HG03064 (cell line): ENCODE data around the gene DPRX.
"Not testable (repeated sequence)": the region's sequence is repeated elsewhere in the genome, so short reads cannot be mapped to it uniquely, and the experiment has no call there.

Experiments used
- ATAC-seq: cut with Tn5 transposase; IDR thresholded peaks from one replicate; pipeline ENCODE4 v1.9.1; 2021; ENCODE audit warnings: low read depth; ENCODE audit not compliant: unreplicated experiment

The DPRX gene

DNA sequence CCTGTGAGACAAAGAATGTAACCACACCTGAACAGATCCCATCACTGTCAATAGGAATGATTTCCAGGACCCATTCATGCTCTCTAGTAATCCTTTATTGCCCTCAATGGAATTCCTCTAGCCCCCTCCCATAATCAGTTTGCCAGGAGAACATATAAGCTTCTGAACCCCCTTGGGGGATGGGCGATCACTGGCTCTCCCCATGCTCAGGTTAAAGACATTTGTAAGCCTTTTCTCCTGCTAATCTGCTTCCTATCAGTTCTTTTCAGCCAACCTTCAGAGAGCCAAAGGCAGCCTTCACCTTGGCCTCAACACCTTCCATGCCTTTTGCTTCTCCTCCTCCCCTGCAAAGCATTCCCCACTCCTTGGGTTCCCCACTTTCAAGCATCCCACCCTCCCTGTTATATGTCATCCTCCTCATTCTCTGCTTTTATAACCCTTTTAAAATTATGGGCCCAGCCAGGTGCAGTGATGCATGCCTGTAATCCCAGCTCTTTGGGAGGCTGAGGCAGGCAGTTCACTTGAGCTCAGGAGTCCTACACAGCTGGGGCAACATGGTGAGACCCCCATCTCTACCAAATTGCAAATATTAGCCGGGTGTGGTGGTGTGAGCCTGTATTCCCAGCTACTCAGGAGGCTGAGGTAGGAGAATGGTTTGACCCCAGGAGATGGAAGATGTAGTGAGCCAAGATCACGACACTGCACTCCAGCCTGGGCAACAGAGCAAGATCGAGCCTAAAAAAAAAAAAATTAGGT, 12.4 kb downstream of the DPRX start:
- no peak for ATAC-seq

DNA sequence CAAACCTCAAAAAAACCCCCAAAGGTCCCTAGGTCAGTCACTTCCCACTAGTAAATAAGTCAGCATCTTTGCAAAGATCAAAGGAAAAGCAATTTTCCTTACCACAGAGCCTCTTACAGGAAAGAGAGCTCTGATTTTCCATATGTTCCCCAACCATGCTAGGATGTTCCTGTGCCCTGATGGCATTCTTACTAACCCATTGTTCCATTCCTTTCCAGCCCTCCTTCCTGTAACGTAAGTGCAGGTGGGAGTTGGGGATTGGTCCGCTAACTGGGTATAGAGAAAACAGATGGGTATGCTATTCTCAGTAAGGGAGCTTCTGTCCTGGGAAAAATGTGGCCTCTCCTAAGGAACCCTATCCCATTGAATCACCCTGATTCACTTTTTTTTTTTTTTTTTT, 14.3 kb downstream of the DPRX start:
- ATAC-seq: no peak

DNA sequence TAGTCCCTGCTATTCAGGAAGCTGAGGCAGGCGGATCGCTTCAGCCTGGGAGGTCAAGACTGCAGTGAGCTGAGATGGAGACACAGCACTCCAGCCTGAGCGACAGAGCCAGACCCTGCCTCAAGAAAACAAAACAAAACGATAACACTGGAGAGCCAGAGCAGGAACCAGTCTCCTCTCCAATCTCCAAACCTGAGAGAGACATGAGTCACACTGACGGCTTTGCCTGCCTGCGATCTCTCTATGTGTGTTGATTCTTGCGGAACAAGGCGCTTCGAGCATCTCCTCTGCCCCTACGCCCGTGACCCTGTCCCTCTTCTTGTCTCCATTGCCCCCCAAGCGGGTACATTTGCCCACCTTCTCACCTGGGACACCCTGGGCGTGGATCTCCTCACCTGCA, 15.6 kb downstream of the DPRX start:
- ATAC-seq: no peak

DNA sequence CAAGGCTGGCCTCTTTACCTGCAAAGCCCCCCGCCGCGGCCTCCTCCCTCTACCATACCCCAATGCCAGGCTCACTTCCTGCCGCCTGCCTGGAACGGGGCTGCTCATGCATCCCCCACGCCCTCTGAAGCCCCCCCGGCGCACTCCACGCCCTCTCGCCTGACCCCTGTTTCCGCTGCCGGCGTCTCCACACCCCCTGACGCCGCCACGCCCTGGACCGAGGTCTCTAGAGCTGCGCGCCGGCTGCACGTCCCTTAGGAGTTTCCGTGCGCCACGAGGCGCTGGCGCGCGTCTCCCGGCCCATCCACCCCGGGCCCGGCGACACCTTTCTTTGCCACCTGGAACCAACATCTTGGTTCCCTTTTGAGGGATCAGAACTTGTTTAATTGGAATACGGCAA, 16.0 kb downstream of the DPRX start:
- no peak for ATAC-seq

DNA sequence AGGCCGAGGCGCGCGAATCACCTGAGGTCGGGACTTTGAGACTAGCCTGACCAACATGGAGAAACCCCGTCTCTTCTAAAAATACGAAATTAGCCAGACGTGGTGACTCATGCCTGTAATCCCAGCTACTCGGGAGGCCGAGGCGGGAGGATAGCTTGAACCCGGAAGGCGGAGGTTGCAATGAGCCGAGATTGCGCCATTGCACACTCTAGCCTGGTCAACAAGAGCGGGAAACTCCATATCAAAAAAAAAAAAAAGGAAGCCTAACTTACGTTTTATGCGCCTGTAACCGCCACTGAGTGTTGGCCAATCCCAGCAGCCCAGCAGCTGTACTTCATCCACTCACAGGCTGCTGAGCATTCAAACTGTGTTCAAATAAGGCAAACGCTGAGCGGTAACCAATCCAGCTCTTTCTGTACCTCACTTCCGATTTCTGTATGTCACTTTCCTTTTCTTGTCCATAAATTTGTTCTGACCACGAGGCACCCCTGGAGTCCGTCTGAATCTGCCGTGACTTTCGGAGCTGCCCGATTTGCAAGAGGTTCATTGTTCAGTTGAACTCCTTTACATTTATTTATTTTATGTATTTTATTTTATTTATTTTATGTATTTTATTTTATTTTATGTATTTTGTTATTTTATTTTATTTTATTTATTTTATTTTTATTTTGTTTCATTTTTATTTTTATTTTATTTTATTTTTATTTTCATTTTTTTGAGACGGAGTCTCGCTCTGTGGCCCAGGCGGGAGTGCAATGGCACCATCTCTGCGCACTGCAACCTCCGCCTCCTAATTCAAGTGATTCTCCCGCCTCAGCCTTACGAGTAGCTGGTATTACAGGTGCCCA, 18.2 kb downstream of the DPRX start:
- no peak for ATAC-seq

DNA sequence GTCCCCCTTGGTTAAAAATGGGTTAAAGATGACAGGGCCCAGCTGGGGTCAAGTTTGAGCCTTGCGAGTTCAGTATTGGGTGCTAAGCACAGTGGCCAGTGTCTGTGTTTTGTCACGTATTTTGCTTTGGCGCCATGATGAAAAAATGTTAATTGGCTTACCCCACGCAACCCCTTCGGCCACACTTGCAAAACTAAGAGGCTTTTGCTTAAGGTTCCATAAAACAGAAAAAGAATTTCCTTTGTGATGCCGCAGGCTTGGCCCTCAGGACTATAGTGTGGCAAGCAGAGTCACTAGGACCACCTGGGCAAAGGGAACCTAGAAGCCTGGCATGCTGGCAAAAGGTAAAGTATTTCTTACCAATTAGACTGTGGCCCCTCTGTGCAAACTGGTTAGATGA, 20.7 kb downstream of the DPRX start:
- no peak for ATAC-seq

DNA sequence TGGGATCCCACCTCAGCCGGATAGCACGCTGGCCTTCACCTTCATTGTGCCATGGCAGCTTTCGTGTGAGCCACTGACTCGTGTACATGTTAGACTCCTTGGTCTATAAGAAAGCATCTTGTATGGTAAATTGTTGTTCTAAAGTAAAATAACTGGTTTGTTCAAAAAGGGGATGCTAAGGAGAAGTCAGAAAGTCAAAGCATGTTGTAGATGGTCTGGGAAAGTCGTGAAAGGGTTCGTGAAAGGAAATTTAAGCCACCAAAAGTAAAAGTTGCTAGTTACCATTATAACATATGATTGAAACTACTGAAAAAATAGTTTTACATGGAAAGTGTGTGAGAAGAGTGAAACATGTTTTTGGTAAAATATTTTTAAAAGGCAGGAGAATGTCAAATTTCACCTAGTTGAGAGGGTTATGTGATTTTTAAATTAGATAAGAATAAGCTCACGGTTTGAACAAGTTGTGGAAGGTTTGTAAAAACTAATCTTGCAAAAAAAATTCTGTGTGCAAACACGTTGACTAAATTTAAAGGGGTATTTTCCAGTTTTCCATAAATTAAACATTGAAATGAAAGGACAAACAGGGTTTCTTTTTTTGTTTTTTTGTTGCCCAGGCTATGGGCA, 23.4 kb downstream of the DPRX start:
- ATAC-seq: no peak

DNA sequence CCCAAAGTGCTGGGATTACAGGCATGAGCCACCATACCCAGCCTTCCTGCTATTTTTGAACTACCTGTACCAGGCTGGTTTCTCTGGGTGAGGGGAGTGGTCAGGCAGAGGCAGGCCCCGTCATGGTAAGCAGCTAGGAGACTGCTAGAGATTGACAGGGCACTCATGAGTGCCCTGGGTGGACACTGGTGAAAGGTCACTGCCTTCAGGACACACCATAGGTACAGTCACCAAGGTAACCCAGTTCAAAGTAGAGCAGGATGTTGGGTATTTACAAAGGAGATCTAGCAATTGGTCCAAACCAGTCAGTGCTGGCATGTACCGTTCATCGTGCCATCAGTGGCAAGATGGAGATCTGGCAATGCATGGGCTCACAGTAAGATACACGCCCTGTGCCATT, 25.5 kb downstream of the DPRX start:
- no peak for ATAC-seq

DNA sequence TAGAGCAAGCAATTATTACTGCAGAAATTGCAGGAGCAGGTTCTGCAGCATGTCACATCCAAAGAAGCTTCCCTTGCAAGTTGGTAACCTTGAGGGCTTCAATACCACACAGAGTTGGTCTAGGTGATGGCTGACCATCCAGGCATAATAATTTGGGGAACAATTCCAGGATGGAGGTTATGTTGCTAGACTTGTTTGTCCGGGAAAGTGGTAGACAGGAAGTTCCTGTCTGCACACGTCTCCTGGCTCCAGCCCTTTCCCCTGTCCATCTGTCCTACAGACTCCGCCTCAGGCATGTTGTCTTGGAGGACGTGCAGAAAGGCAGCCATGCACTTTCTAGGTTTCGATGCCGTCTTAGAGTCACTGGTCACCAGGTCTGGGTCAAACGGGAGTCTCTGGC, 26.0 kb downstream of the DPRX start:
- no peak for ATAC-seq

DNA sequence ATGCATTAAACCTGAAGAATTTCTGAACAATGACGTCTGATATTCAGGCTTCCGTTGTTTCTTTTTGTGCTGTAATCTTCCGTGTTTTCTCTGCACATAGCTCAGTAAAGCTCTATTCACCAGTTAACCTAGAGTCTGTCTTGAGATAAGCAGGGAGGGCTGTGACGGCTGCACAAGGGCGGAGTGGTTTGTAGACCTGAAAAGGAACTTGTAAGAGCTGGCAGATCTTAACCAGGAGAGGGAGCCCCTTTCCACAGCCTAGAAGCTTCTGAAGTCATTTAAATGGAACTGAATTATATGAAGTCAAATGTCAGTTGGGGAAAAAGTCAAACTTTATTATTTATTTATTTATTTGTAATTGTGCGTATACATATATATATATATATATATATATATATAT, 27.5 kb downstream of the DPRX start:
- ATAC-seq: no peak

DNA sequence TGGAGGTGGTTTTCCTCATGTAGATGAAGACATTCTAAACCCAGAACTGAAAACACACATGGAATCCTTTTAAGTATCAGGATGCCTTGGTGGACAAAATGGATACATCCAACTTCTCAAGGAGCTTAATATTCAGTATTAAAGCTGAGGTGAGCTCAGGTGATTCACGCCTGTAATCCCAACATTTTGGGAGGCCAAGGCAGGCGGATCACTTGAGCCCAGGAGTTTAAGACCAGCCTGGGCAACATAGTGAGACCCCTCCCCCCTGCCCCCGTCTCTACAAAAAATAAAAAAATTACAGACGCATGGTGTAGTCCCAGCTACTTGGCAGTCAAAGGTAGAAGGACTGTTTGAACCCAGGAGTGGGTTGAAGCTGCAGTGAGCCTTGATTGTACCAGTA, 28.8 kb downstream of the DPRX start:
- no peak for ATAC-seq

DNA sequence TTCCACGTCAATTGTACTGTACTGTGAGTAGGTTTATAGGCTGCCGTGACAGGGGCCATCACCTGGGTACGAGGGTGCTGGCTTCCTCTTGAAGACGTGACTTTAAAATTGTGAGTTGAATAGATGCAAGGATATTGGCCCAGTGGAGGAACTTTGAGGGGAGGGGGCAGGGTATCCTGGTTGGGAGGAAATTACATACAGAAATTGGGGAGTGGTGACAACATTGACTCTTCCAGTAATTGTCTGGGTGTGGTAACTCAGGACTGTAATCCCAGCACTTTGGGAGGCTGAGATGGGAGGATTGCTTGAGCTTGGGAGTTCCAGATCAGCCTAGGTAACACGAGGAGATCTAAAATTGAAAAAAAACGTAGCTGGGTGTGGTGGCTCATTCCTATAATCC, 30.4 kb downstream of the DPRX start:
- no peak for ATAC-seq

DNA sequence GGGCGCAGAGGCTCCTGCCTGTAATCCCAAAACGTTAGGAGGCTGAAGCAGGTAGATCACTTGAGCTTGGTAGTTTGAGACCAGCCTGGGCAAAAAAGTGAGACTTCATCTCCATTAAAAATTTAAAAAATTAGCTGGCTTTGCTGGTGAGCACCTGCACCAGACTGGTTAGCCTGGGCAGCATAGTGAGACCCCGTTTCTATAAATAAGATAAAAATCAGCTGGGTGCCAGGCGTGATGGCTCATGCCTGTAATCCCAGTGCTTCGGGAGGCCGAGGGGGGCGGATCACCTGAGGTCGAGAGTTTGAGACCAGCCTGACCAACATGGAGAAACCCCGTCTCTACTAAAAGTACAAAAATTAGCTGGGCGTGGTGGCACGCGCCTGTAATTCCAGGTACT, 32.4 kb downstream of the DPRX start:
- no peak for ATAC-seq

DNA sequence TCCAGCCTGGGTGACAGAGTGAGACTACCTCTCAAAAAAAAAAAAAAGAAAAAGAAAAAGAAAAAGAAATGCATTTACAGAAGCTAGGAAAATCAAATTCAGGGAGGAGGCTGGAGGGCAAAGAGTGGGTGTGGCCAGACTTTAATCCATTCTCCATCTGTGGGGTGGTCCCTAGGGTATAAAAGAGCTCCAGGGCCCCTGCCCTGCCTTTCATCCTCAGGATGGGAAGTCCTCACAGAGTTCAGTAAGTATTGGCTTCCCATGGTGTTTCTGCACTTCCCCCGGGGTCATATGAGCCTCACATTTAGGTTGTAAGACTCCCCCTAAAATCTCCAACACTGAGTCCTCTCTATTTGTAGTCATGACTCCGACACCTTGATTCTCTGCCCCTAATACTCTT, 33.0 kb downstream of the DPRX start:
- ATAC-seq: no peak

DNA sequence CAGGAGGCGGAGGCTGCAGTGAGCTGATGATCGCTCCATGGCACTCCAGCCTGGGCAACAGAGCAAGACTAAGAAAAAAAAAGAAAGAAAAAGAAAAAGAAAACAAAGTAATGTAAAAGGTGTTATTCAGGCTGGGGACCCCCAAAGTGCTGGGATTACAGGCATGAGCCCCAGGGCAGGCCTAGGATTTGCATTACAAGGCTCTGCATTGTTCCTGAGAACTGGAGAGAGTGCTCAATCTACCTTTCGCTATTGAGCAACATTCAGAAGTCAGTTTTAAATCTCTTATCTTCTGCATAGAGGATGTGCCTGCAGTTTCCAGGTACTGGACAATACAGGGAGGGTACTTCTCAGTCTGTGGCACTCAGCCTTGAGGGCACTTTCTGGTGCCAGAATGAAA, 34.5 kb downstream of the DPRX start:
- not testable (repeated sequence) for ATAC-seq

DNA sequence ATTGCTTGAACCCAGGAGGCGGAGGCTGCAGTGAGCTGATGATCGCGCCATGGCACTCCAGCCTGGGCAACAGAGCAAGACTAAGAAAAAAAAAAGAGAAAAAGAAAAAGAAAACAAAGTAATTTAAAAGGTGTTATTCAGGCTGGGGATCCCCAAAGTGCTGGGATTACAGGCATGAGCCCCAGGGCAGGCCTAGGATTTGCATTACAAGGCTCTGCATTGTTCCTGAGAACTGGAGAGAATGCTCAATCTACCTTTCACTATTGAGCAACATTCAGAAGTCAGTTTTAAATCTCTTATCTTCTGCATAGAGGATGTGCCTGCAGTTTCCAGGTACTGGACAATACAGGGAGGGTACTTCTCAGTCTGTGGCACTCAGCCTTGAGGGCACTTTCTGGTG, 37.0 kb downstream of the DPRX start:
- ATAC-seq: not testable (repeated sequence)

DNA sequence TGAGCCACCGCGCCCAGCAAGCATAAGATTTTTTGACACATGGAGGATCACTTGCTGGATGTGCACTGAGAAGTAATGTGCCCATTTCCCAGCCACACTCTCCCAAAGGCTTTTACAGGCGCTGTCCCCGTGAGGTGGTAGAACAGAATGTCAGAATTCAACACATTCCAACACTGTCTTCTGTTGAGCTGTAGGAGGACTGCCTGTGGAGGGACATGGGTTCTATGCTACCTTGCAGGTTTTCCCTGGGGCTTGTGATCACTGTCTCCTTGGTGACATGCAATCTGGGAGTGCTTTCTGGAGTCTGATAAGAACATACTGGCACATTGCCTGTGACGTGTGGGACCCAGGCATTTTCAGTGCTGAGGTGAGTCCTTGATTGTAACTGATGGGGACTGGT, 38.5 kb downstream of the DPRX start:
- no peak for ATAC-seq

DNA sequence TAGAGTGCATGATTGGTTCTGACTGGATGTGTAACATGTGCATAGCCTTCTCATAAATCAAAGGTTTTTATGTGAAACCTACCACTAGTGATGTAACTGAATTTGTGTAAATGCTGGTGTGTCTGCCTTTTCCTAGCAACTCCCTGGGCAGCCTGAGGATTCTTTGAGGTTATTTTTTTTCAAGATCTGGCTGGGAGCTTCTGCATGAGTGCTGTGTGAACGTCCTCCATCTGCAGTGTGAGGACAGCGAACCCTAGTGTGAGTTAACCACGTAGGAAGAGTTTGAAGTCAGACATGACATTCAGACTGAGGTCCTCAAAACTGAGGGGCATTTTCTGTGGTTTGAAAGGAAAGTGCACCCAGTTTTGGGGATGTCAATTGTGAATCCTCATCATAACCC, 39.9 kb downstream of the DPRX start:
- ATAC-seq: no peak
